Mucosa of descending colon (tissue), 3 donors: ENCODE data around the gene GPBP1. TPM values are rescaled to one million over a fixed set of nuclear protein-coding genes. Genes with fewer than 3 reads are reported as not detected.
"Not testable (repeated sequence)": the region's sequence is repeated elsewhere in the genome, so short reads cannot be mapped to it uniquely, and the experiment has no call there.

ENCODE experiments used
- ATAC-seq: fragments of 200-7000 bp; cut with Tn5 transposase; one replicate; pipeline ENCODE4 v1.9.1; 2020; ENCODE audit warnings: mild to moderate bottlenecking, moderate library complexity
- DNase-seq, 3 donors: peaks; one replicate each; pipeline ENCODE4 v3.0.0-alpha.2; 2020
- H3K36me3 ChIP-seq: fragments of 200-600 bp; one replicate; pipeline ENCODE4 v1.8.0; 2021; ENCODE audit warnings: low read depth, mild to moderate bottlenecking
- H3K4me1 ChIP-seq: fragments of 200-600 bp; one replicate; pipeline ENCODE4 v1.8.0; 2021; ENCODE audit warnings: low read depth, mild to moderate bottlenecking
- H3K4me3 ChIP-seq: fragments of 200-600 bp; one replicate; pipeline ENCODE4 v1.8.0; 2021; ENCODE audit warnings: mild to moderate bottlenecking
- H3K9me3 ChIP-seq: fragments of 200-600 bp; one replicate; pipeline ENCODE4 v1.8.0; 2021; ENCODE audit warnings: mild to moderate bottlenecking
- CTCF ChIP-seq: fragments of 200-600 bp; IDR thresholded peaks from one replicate; pipeline ENCODE4 v1.8.0; 2022; ENCODE audit warnings: antibody characterized with exemption, mild to moderate bottlenecking
- intact Hi-C, 2 donors: fragments of 100-400 bp; cut with DNase I in 1 of 2; cut with micrococcal nuclease in 1 of 2; formaldehyde crosslinking; loops; one replicate each; pipeline versions ENCODE4 v1.11.0 to v1.11.1; 2022; cut with DNase I, micrococcal nuclease
- total RNA-seq, 3 donors: library from RNA; stranded (reverse); fragmentation: NEBNext Ultra II Directional in 2 of 3; extraction: Animal tissue kit (Norgen Biotek cat#: 25700) in 2 of 3; gene quantifications; one replicate each; pipeline versions ENCODE4 v1.2.1 to v1.2.4, GENCODE V29; 2021 to 2023
- donor health status: DM: no; HTN: no; CAD: no; lungs with moderate emphysema.
- donor health status: DM: no; HTN: no; CAD: no.
- donor health status: DM: no; HTN: yes; CAD: no.

Gene GPBP1
- total RNA-seq, 3 donors from 2014 or later = 59.8 to 75.3 (median 74.0) TPM

GRCh38 chr5:57189515-57189914 lies 15.7 kb downstream of the GPBP1 start:
- Histone ChIP-seq H3K9me3 (no peaks in the 10 kb centered on the region), H3K4me1 (peaks cover 33% of the 10 kb centered on the region), H3K36me3 (no peaks in the 10 kb centered on the region), H3K4me3 (no peak overlapping the region)
- ATAC-seq = no peak
- intact Hi-C loops = no loop called here
- TF ChIP-seq CTCF = no peak
- DNase-seq = no peak

- TF ChIP-seq CTCF = no peak
- H3K36me3 ChIP-seq = no peaks in the 10 kb centered on the region
- no peak overlapping the region for H3K4me3 ChIP-seq
- intact Hi-C loops = no loop called here
- H3K9me3 ChIP-seq = no peaks in the 10 kb centered on the region
- DNase-seq (no peak), ATAC-seq (no peak)
- H3K4me1 ChIP-seq = peaks cover 29% of the 10 kb centered on the region
These were observed 16.7 kb downstream of the GPBP1 start for GRCh38 chr5:57190593-57190992.

GRCh38 chr5:57191163-57191562 lies 17.3 kb downstream of the GPBP1 start:
- peaks cover 25% of the 10 kb centered on the region for H3K4me1 ChIP-seq
- intact Hi-C loops = no loop called here

GRCh38 chr5:57191986-57192385 lies 18.1 kb downstream of the GPBP1 start:
- peaks cover 19% of the 10 kb centered on the region for H3K4me1 ChIP-seq
- intact Hi-C loops = no loop called here

More at GRCh38 chr5:57191163-57191562, 17.3 kb downstream of the GPBP1 start:
- DNase-seq (no peak), ATAC-seq (no peak)
- H3K4me3 ChIP-seq = no peak overlapping the region
- TF ChIP-seq CTCF = no peak
- no peaks in the 10 kb centered on the region for H3K36me3 ChIP-seq
- H3K9me3 ChIP-seq = no peaks in the 10 kb centered on the region

GRCh38 chr5:57192832-57193231 lies 19.0 kb downstream of the GPBP1 start:
- H3K4me1 ChIP-seq = peaks cover 14% of the 10 kb centered on the region
- H3K36me3 ChIP-seq, H3K4me3 ChIP-seq, H3K9me3 ChIP-seq, DNase-seq, ATAC-seq, intact Hi-C loops: not testable (repeated sequence)

More at GRCh38 chr5:57191986-57192385, 18.1 kb downstream of the GPBP1 start:
- no peak overlapping the region for H3K4me3 ChIP-seq
- DNase-seq = no peak
- H3K36me3 ChIP-seq = no peaks in the 10 kb centered on the region
- TF ChIP-seq CTCF = no peak
- no peak for ATAC-seq
- H3K9me3 ChIP-seq = no peaks in the 10 kb centered on the region

- Histone ChIP-seq H3K4me3 (no peak overlapping the region), H3K36me3 (no peaks in the 10 kb centered on the region), H3K9me3 (no peaks in the 10 kb centered on the region), H3K4me1 (peaks cover 11% of the 10 kb centered on the region)
- TF ChIP-seq CTCF = no peak
- intact Hi-C loops = no loop called here
- ATAC-seq (no peak), DNase-seq (no peak)
These were observed 20.0 kb downstream of the GPBP1 start for GRCh38 chr5:57193757-57194413.
